Body of pancreas (tissue), 4 donors: ENCODE measurements around the gene KLC4. TPM values are rescaled to one million over a fixed set of nuclear protein-coding genes. Genes with fewer than 3 reads are reported as not detected.

Experiments
- ATAC-seq: fragments of 150-250 bp; one replicate; pipeline ENCODE4 v1.9.1; 2016
- DNase-seq, 4 donors: peaks; one replicate each; pipeline ENCODE4 v3.0.0-alpha.2; 2019
- H3K27ac ChIP-seq, 4 donors: fragments of 200-600 bp; sonication (generic); 1 replicate in 3 of 4; 2 replicates in 1 of 4; pipeline versions ENCODE4 v1.5.1 to v1.6.1; 2016 to 2019; ENCODE audit warnings: mild to moderate bottlenecking in 1 of 4, mixed read lengths in 1 of 4, moderate library complexity in 1 of 4
- H3K27me3 ChIP-seq, 2 donors: fragments of 200-600 bp; sonication (generic); one replicate each; pipeline ENCODE4 v1.6.0; 2016; ENCODE audit warnings: mild to moderate bottlenecking in 1 of 2
- H3K36me3 ChIP-seq, 2 donors: fragments of 200-600 bp; sonication (generic); replicated peaks in 1 of 2; 2 replicates each; pipeline ENCODE4 v1.5.1; 2016; ENCODE audit warnings: low read depth in 2 of 2; ENCODE audit not compliant: insufficient read depth in 1 of 2
- H3K4me1 ChIP-seq: fragments of 200-600 bp; sonication (generic); one replicate; pipeline ENCODE4 v1.6.0; 2016
- H3K4me3 ChIP-seq, 2 donors: fragments of 200-600 bp; sonication (generic); 1 replicate in 1 of 2; 2 replicates in 1 of 2; pipeline ENCODE4 v1.5.1; 2016 to 2019
- H3K9me3 ChIP-seq, 3 donors: fragments of 200-600 bp; sonication (generic); 1 replicate in 2 of 3; 2 replicates in 1 of 3; pipeline ENCODE4 v1.5.1; 2016
- POLR2A ChIP-seq, 3 donors: fragments of 450-650 bp; IDR thresholded peaks; one replicate each; pipeline ENCODE4 v1.6.1; 2016; ENCODE audit warnings: antibody characterized with exemption in 3 of 3, mild to moderate bottlenecking in 2 of 3
- WGBS, 2 donors: methylation state at CpG; one replicate each; pipeline ENCODE4 v1.1.5; 2017; 5-methylcytosine and 5-hydroxymethylcytosine counted together
- intact Hi-C: fragments of 100-400 bp; cut with DNase I; formaldehyde crosslinking; loops from one replicate; pipeline ENCODE4 v1.15.1; 2023
- total RNA-seq, 2 donors: library from RNA; depleted of rRNA; stranded (reverse); fragments of >200 nt; gene quantifications; one replicate each; pipeline ENCODE4 v1.1.0, GENCODE V29; 2016
- TF ChIP-seq, protein P1 (sequence below), 7 experiments: fragments of 450-650 bp in 4 of 7; fragments of 200-600 bp in 3 of 7; sonication (generic) in 3 of 7; IDR thresholded peaks; one replicate each; pipeline ENCODE4 v1.5.1; 2016 to 2019; ENCODE audit warnings: antibody characterized with exemption in 7 of 7

KLC4 gene
- total RNA-seq, 2 donors from 2014 or later, result 19.8 to 33.5 TPM

DNA sequence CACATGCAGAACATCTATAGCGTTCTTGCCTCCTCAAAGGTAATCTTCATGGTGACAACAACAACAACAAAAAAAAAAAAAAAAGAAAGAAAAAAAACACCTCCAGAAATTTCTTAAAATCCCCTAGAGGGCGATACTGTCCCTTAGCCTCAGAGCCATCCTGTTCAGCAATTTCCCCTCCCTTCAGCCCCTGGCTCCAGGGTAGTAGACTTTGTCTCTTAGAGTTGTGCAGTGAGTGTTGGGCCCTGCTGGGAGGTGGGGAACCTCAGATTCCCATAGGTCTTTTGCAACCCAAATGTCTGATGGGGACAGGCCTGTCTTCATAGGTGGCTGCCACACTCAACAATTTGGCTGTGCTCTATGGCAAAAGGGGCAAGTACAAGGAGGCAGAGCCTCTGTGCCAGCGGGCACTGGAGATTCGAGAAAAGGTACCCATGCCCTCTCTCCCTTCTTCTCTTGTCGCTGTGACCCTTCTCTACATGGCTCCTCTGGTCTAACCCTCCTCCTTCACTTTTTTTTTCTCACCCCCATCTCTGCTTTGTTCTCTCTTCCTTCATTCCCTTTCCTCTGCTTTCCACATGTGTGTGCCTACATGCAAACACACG is 10.7 kb downstream of the KLC4 start:
- Histone ChIP-seq H3K9me3 (no peaks in the 10 kb centered on the region), H3K36me3 (peaks cover 0 to 11% of the 10 kb centered on the region in 2 donors), H3K27ac (no peak overlapping the region), H3K4me1 (no peaks in the 10 kb centered on the region), H3K4me3 (no peak overlapping the region), H3K27me3 (no peaks in the 10 kb centered on the region)
- intact Hi-C loops, result loop anchor here (5.0 kb wide), 1 partner anchor 72 kb away; no protein-coding TSS in a partner anchor
- TF ChIP-seq, protein P1, sequence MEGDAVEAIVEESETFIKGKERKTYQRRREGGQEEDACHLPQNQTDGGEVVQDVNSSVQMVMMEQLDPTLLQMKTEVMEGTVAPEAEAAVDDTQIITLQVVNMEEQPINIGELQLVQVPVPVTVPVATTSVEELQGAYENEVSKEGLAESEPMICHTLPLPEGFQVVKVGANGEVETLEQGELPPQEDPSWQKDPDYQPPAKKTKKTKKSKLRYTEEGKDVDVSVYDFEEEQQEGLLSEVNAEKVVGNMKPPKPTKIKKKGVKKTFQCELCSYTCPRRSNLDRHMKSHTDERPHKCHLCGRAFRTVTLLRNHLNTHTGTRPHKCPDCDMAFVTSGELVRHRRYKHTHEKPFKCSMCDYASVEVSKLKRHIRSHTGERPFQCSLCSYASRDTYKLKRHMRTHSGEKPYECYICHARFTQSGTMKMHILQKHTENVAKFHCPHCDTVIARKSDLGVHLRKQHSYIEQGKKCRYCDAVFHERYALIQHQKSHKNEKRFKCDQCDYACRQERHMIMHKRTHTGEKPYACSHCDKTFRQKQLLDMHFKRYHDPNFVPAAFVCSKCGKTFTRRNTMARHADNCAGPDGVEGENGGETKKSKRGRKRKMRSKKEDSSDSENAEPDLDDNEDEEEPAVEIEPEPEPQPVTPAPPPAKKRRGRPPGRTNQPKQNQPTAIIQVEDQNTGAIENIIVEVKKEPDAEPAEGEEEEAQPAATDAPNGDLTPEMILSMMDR (IDR thresholded peaks at IDR 0.05), result peak in 6 of 7 experiments; percentile 20 to 53 (median 34)
- no peak for TF ChIP-seq POLR2A (IDR thresholded peaks at IDR 0.05)
- DNase-seq (no peak), ATAC-seq (peak; percentile 50)
- WGBS, 2 donors, result 65% methylated on average over 6 of the region's 6 CpGs

DNA sequence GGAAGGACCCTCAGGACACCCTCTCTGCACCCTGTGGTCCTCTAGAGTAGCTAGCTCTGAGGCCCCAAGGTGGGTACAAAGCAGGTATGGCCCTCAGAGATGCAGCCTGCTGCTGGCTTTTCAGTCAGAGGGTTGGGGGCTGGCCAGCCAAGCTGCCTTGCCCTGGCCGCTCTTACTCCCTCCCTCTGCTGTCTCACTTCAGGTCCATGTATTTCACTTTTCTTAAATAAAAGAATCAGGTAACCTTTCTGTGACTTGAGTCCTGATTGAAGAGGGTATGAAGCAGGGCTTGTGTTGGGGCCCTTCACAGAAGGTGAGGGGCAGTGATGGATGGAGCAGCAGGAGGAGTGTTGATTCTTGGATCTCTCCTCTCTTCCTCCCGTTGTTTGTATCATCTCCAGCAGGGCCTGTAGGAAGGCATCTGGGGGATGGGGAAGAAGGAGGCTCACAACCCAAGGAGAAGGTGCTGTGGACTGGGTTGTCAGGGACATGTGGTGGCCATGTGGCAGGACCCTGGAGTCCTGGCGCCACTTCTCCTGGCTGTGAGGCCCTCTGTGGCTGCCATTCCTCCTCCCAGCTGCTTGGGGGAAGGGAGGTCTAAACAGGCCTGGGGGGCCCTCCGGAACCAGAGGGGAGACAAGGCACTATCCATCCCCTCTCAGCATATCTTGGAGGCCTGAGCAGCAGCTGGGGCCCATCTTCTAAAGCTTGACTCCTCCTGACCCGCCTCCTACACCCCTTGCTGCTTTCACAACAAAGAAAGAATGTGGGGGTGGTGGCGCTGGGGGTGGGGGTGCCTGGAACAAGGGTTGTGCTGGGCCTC is 15.6 kb downstream of the KLC4 start:
- ATAC-seq (no peak), DNase-seq (peak in 2 of 4 donors; percentile 10 to 33)
- TF ChIP-seq POLR2A (IDR thresholded peaks at IDR 0.05), result no peak
- TF ChIP-seq, protein P1 (IDR thresholded peaks at IDR 0.05), result no peak
- H3K9me3 ChIP-seq, result no peaks in the 10 kb centered on the region
- H3K4me3 ChIP-seq, result no peak overlapping the region
- peaks cover 15% of the 10 kb centered on the region for H3K4me1 ChIP-seq
- intact Hi-C loops, result loop anchor here (5.0 kb wide), 1 partner anchor 67 kb away; no protein-coding TSS in a partner anchor
- H3K27ac ChIP-seq, result peak overlapping the region in 1 of 4 donors; percentile 47
- 75 to 79% methylated on average over 5 of the region's 6 CpGs for WGBS, 2 donors
- no peaks in the 10 kb centered on the region for H3K27me3 ChIP-seq
- peaks cover 0 to 5% of the 10 kb centered on the region in 2 donors for H3K36me3 ChIP-seq

DNA sequence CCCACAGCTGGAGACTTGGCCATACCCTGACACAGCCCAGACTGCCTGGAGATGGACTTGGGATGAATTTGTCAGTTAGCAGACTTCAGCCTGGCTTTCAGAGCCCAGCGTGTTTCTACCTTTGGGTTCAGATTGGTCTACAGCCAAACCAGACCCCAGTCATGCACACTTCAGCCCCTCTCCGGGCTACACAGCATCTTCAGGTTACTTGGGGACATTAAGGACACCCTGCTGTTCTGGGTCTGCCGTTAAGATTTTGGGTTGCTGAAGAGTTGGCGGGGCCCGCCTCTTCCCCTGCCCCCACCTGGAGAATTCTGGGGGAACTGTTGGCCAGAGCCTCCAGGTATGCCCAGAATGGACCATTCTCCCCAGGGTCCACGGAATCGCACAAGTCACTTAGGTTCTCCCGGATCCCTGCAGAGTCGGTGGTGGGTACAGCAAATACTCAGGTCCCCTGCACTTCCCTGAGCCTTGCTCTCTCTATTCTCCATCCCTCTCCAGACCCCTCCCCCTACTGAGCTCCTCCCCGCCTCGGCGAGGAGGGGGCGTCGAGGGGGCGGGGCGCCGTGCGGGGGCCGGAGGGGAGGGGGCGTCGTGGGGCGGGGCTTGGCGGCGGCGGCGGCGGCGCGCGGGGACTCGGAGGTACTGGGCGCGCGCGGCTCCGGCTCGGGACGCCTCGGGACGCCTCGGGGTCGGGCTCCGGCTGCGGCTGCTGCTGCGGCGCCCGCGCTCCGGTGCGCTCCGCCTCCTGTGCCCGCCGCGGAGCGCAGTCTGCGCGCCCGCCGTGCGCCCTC is 16.4 kb downstream of the KLC4 start, which contains the start of gene PTK7:
Gene PTK7, plus strand, starts transcription at position 645 of the 794 bp plus-strand sequence. CDS start 175 bp downstream, outside the sequence.
- Histone ChIP-seq H3K4me1 (peaks cover 15% of the 10 kb centered on the region), H3K27me3 (no peaks in the 10 kb centered on the region), H3K36me3 (peaks cover 0 to 3% of the 10 kb centered on the region in 2 donors), H3K27ac (peak within 1 kb of the TSS in 3 of 4 donors; percentile 50 to 72 (median 56)), H3K4me3 (peak within 1 kb of the TSS; percentile 51 to 62), H3K9me3 (no peaks in the 10 kb centered on the region)
- intact Hi-C loops, result no loop called here
- 5 to 73% methylated on average over 4 to 45 of the region's 60 CpGs for WGBS, 2 donors
- TF ChIP-seq, protein P1 (IDR thresholded peaks at IDR 0.05), result no peak
- no peak for TF ChIP-seq POLR2A (IDR thresholded peaks at IDR 0.05)
- peak; percentile 71 for ATAC-seq
- DNase-seq, result peak; percentile 39 to 71 (median 60)

DNA sequence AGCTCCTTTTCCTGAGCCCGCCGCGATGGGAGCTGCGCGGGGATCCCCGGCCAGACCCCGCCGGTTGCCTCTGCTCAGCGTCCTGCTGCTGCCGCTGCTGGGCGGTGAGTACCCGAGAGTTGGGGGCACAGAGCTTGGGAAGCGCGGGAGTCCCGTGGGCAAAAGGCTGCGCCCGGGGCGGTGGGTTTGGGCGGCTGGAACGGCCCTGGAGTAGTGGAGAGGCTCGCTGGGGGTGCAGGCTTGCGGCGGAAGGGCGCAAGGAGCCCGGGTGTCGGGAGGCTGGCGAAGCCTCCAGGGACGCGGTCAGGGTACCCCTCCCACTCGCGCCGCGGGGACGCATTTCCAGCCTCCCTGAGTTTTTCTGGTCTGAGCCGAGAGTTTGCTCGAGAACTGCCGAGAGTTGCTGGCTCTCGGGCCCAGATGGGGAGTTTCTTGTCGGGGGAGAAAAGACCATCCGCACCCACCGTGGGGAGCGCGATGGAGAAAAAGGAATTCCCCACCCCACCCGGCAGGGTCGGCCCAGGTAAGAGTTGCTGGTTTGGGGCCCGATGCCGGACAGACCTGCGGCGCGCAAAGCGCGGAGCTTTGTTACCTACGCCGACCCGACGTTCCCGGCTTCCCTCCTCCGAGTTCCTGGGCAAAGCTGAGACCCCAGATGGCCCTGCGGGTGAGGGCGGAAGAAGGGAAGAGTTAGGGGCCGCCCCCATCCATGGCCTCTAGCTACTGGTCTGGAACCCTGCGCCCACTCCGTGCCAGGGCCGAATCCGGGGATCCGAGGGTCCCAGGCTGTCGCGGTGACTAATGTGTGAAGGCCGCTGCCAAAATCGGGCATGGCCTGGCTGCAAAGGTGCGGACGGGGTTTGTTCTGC is 17.3 kb downstream of the KLC4 start:
- peaks cover 0 to 3% of the 10 kb centered on the region in 2 donors for H3K36me3 ChIP-seq
- DNase-seq (peak; percentile 31 to 52 (median 40)), ATAC-seq (peak; percentile 36)
- H3K4me3 ChIP-seq, result peak overlapping the region; percentile 51 to 62
- 2 to 4% methylated on average over 10 to 59 of the region's 72 CpGs for WGBS, 2 donors
- H3K27me3 ChIP-seq, result no peaks in the 10 kb centered on the region
- H3K27ac ChIP-seq, result peak overlapping the region in 3 of 4 donors; percentile 50 to 72 (median 56)
- intact Hi-C loops, result no loop called here
- H3K9me3 ChIP-seq, result no peaks in the 10 kb centered on the region
- peaks cover 15% of the 10 kb centered on the region for H3K4me1 ChIP-seq
- TF ChIP-seq POLR2A (IDR thresholded peaks at IDR 0.05), result peak in 2 of 3 donors; percentile 14 to 22
- TF ChIP-seq, protein P1 (IDR thresholded peaks at IDR 0.05), result no peak
